MCF 10A (cell line): ENCODE data around the gene LRP8. TPM values are rescaled to one million over a fixed set of nuclear protein-coding genes. Genes with fewer than 3 reads are reported as not detected.

Source experiments
- BruUV-seq: library from RNA; stranded (reverse); fragments of 400-500 nt; replicated peaks from 2 replicates; lab custom pipeline; 2021; lab: Mats Ljungman, UMichigan
- CTCF ChIA-PET: fragments of 300-600 bp; sonication (Branson Sonifier 250); formaldehyde crosslinking; extraction: SDS; loops from one replicate; lab custom pipeline; 2021; ENCODE audit warnings: antibody characterized with exemption, inconsistent platforms; lab: Yijun Ruan, JAX
- POLR2A ChIA-PET: fragments of 300-600, 350-650 bp; sonication (Branson Sonifier 250); formaldehyde crosslinking; extraction: SDS; loops from one replicate; lab custom pipeline; 2020; ENCODE audit warnings: antibody characterized with exemption, inconsistent platforms; lab: Yijun Ruan, JAX
- DNase-seq: peaks from one replicate; pipeline ENCODE4 v3.0.0-alpha.2; 2018; ENCODE audit not compliant: unreplicated experiment
- H3K27ac Mint-ChIP-seq: one replicate; pipeline ENCODE4 v1.8.0; 2022; ENCODE audit warnings: mild to moderate bottlenecking, low read depth, mixed read lengths; ENCODE audit not compliant: unreplicated experiment
- H3K27me3 Mint-ChIP-seq: one replicate; pipeline ENCODE4 v1.8.0; 2022; ENCODE audit warnings: mixed read lengths; ENCODE audit not compliant: insufficient read depth, unreplicated experiment
- H3K36me3 Mint-ChIP-seq: one replicate; pipeline ENCODE4 v1.8.0; 2022; ENCODE audit warnings: mild to moderate bottlenecking, moderate library complexity, mixed read lengths; ENCODE audit not compliant: insufficient read depth, unreplicated experiment
- H3K4me1 Mint-ChIP-seq: one replicate; pipeline ENCODE4 v1.8.0; 2022; ENCODE audit warnings: mixed read lengths; ENCODE audit not compliant: insufficient read depth, unreplicated experiment
- H3K4me3 Mint-ChIP-seq: one replicate; pipeline ENCODE4 v1.8.0; 2022; ENCODE audit warnings: mild to moderate bottlenecking, moderate library complexity, mixed read lengths; ENCODE audit not compliant: unreplicated experiment
- H3K9me3 Mint-ChIP-seq: one replicate; pipeline ENCODE4 v1.8.0; 2022; ENCODE audit warnings: mixed read lengths; ENCODE audit not compliant: unreplicated experiment
- intact Hi-C: fragments of 100-400 bp; cut with micrococcal nuclease; formaldehyde crosslinking; loops from 2 replicates; pipeline ENCODE4 v1.14.1; 2022
- total RNA-seq: library from RNA; stranded (reverse); gene quantifications from 2 replicates; pipeline ENCODE4 v1.2.3, GENCODE V29; 2022
- TF ChIP-seq, protein P1 (sequence below): fragments of 200-600 bp; IDR thresholded peaks from one replicate; pipeline ENCODE4 v1.8.0; 2022; ENCODE audit warnings: antibody characterized with exemption, mild to moderate bottlenecking; ENCODE audit not compliant: unreplicated experiment

LRP8 gene
- total RNA-seq, 1 experiment from 2014 or later: 21.8 TPM

GRCh38 chr1:53327182-53327913 is 522 bp downstream of the LRP8 start:
- TF ChIP-seq, protein P1, sequence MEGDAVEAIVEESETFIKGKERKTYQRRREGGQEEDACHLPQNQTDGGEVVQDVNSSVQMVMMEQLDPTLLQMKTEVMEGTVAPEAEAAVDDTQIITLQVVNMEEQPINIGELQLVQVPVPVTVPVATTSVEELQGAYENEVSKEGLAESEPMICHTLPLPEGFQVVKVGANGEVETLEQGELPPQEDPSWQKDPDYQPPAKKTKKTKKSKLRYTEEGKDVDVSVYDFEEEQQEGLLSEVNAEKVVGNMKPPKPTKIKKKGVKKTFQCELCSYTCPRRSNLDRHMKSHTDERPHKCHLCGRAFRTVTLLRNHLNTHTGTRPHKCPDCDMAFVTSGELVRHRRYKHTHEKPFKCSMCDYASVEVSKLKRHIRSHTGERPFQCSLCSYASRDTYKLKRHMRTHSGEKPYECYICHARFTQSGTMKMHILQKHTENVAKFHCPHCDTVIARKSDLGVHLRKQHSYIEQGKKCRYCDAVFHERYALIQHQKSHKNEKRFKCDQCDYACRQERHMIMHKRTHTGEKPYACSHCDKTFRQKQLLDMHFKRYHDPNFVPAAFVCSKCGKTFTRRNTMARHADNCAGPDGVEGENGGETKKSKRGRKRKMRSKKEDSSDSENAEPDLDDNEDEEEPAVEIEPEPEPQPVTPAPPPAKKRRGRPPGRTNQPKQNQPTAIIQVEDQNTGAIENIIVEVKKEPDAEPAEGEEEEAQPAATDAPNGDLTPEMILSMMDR: no peak
- intact Hi-C loops: loop anchor here (2.0 kb wide), 1 partner anchor 89 kb away; the partner anchor contains the start of gene MAGOH
- Mint-ChIP-seq H3K27ac (peak overlapping the region; percentile 95), H3K27me3 (no peaks in the 10 kb centered on the region), H3K4me3 (peak overlapping the region; percentile 82), H3K9me3 (no peaks in the 10 kb centered on the region), H3K4me1 (no peaks in the 10 kb centered on the region), H3K36me3 (peaks cover 3% of the 10 kb centered on the region)
- DNase-seq: peak; percentile 46
- ChIA-PET CTCF (no interaction called here), POLR2A (interaction anchor here (0.6 to 2.1 kb wide), 5 partner anchors 10 to 1388 kb away, joined by 3 to 4 read pairs (median 3); partner anchors contain the start of gene TTC4)
- no TSS peak for BruUV-seq

DNA sequence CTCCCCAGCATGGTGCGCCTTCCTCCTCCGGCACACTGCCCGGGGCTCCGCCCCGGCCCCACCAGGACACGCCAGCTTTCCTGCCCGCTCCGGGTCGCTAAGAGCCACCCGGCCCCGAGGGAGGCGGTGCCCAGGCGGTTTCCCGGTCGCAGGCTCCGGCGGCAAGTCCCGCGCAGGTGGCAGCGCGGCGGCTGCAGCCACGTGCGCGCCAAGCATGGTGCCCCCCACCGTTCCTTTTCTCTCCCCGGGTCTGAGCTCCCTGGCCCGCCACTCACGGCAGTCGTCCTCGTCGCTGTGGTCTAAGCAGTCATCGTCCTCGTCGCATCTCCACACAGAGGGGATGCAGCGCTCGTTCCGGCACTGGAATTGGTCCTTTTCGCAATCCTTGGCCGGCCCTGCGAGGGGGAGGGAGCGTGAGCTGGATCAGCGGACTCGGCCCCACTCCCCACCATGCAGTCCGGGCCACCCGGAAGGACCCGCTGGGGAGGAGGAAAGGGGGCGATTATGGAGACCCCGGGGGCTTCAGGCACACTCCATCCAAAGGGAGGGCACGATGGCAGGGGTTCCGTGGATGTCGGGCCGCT is 1.2 kb downstream of the LRP8 start:
- CTCF ChIA-PET: interaction anchor here (0.6 to 0.7 kb wide), 2 partner anchors 63 to 400 kb away, joined by 5 read pairs; no protein-coding TSS in a partner anchor
- TF ChIP-seq, protein P1: no peak
- TSS peak; percentile 90 for BruUV-seq
- no peaks in the 10 kb centered on the region for H3K9me3 Mint-ChIP-seq
- peak overlapping the region; percentile 82 for H3K4me3 Mint-ChIP-seq
- H3K27ac Mint-ChIP-seq: peak overlapping the region; percentile 95
- POLR2A ChIA-PET: interaction anchor here (0.6 to 2.1 kb wide), 6 partner anchors 9 to 1389 kb away, joined by 3 to 4 read pairs (median 3); partner anchors contain the start of gene TTC4
- peak; percentile 46 for DNase-seq
- H3K36me3 Mint-ChIP-seq: peaks cover 7% of the 10 kb centered on the region
- H3K4me1 Mint-ChIP-seq: no peaks in the 10 kb centered on the region
- intact Hi-C loops: loop anchor here (1.0 to 2.0 kb wide), 3 partner anchors 33 to 88 kb away; partner anchors contain the start of gene MAGOH
- H3K27me3 Mint-ChIP-seq: no peaks in the 10 kb centered on the region

- Mint-ChIP-seq H3K27ac (peak overlapping the region; percentile 95), H3K4me3 (peak overlapping the region; percentile 82), H3K9me3 (no peaks in the 10 kb centered on the region), H3K4me1 (no peaks in the 10 kb centered on the region), H3K27me3 (no peaks in the 10 kb centered on the region), H3K36me3 (peaks cover 7% of the 10 kb centered on the region)
- TF ChIP-seq, protein P1: no peak
- ChIA-PET CTCF (interaction anchor here (0.6 to 0.7 kb wide), 2 partner anchors 63 to 401 kb away, joined by 5 read pairs; no protein-coding TSS in a partner anchor), POLR2A (interaction anchor here (0.7 to 2.1 kb wide), 6 partner anchors 8 to 1390 kb away, joined by 3 to 4 read pairs (median 3); partner anchors contain the start of gene TTC4)
- intact Hi-C loops: loop anchor here (1.0 to 2.0 kb wide), 3 partner anchors 33 to 87 kb away; partner anchors contain the start of gene MAGOH
- peak; percentile 96 for DNase-seq
- no TSS peak for BruUV-seq
These were observed 1.7 kb downstream of the LRP8 start for GRCh38 chr1:53326088-53326597.
